ENCODE data around the gene FAM149B1.

- TF ChIP-seq, protein P1, sequence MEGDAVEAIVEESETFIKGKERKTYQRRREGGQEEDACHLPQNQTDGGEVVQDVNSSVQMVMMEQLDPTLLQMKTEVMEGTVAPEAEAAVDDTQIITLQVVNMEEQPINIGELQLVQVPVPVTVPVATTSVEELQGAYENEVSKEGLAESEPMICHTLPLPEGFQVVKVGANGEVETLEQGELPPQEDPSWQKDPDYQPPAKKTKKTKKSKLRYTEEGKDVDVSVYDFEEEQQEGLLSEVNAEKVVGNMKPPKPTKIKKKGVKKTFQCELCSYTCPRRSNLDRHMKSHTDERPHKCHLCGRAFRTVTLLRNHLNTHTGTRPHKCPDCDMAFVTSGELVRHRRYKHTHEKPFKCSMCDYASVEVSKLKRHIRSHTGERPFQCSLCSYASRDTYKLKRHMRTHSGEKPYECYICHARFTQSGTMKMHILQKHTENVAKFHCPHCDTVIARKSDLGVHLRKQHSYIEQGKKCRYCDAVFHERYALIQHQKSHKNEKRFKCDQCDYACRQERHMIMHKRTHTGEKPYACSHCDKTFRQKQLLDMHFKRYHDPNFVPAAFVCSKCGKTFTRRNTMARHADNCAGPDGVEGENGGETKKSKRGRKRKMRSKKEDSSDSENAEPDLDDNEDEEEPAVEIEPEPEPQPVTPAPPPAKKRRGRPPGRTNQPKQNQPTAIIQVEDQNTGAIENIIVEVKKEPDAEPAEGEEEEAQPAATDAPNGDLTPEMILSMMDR (optimal IDR thresholded peaks at IDR 0.05 in 1 of 3, IDR thresholded peaks at IDR 0.05 in 1 of 3, conservative IDR thresholded peaks at IDR 0.05 in 1 of 3; ENCODE audit: extremely low read depth in 1 of 3, insufficient read depth in 2 of 3, low read length in 3 of 3): no peak
- no peak for TF ChIP-seq EZH2 (IDR thresholded peaks at IDR 0.05; ENCODE audit: low read length)
Measured at GRCh38 chr10:73252445-73253224, 84.7 kb downstream of the FAM149B1 start, which contains the start of gene MRPS16.

Measured in keratinocyte (primary cell).